ENCODE data around the gene MYO1A. TPM values are rescaled to one million over a fixed set of nuclear protein-coding genes. Genes with fewer than 3 reads are reported as not detected.
"Not testable (repeated sequence)": the region's sequence is repeated elsewhere in the genome, so short reads cannot be mapped to it uniquely, and the experiment has no call there.

MYO1A gene
- polyA plus RNA-seq, 2 of the 4 experiments (the other 2 are of a cell fraction) = 0.67 to 1.9 TPM

GRCh38 chr12:57078519-57079404, 28.8 kb upstream of the MYO1A start, which contains the start of gene NEMP1 (continued):
- TF ChIP-seq PBX3 (IDR thresholded peaks at IDR 0.05) (peak; percentile 92), JUNB (IDR thresholded peaks at IDR 0.05) (no peak), HOXB5 (CRISPR knock-in tag; IDR thresholded peaks at IDR 0.05) (no peak), HEYL (CRISPR knock-in tag; IDR thresholded peaks at IDR 0.05) (no peak), HOXB13 (CRISPR knock-in tag; IDR thresholded peaks at IDR 0.05; ENCODE audit: low read depth) (no peak), FOXS1 (CRISPR knock-in tag; IDR thresholded peaks at IDR 0.05) (no peak), EP300 (IDR thresholded peaks at IDR 0.05) (no peak), CBX8 (IDR thresholded peaks at IDR 0.05) (no peak), HDAC2 (IDR thresholded peaks at IDR 0.05) (peak; percentile 81; the same call in 1 of the 2 replicates), RFX5 (IDR thresholded peaks at IDR 0.05) (peak; percentile 85; the same call in 1 of the 2 replicates), EHF (CRISPR knock-in tag; IDR thresholded peaks at IDR 0.05) (no peak), TFCP2L1 (CRISPR knock-in tag; IDR thresholded peaks at IDR 0.05) (no peak), KDM5A (IDR thresholded peaks at IDR 0.05) (peak; percentile 88), ESRRA (IDR thresholded peaks at IDR 0.05; ENCODE audit: borderline replicate concordance, low read length) (no peak), ATOH8 (CRISPR knock-in tag; IDR thresholded peaks at IDR 0.05; ENCODE audit: low read depth) (no peak)
- TF ChIP-seq, protein P1, sequence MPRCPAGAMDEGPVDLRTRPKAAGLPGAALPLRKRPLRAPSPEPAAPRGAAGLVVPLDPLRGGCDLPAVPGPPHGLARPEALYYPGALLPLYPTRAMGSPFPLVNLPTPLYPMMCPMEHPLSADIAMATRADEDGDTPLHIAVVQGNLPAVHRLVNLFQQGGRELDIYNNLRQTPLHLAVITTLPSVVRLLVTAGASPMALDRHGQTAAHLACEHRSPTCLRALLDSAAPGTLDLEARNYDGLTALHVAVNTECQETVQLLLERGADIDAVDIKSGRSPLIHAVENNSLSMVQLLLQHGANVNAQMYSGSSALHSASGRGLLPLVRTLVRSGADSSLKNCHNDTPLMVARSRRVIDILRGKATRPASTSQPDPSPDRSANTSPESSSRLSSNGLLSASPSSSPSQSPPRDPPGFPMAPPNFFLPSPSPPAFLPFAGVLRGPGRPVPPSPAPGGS (IDR thresholded peaks at IDR 0.05) = no peak
- TF ChIP-seq, protein P2, sequence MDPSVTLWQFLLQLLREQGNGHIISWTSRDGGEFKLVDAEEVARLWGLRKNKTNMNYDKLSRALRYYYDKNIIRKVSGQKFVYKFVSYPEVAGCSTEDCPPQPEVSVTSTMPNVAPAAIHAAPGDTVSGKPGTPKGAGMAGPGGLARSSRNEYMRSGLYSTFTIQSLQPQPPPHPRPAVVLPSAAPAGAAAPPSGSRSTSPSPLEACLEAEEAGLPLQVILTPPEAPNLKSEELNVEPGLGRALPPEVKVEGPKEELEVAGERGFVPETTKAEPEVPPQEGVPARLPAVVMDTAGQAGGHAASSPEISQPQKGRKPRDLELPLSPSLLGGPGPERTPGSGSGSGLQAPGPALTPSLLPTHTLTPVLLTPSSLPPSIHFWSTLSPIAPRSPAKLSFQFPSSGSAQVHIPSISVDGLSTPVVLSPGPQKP (IDR thresholded peaks at IDR 0.05; ENCODE audit: low read depth, low read length) = no peak
- TF ChIP-seq, protein P3, sequence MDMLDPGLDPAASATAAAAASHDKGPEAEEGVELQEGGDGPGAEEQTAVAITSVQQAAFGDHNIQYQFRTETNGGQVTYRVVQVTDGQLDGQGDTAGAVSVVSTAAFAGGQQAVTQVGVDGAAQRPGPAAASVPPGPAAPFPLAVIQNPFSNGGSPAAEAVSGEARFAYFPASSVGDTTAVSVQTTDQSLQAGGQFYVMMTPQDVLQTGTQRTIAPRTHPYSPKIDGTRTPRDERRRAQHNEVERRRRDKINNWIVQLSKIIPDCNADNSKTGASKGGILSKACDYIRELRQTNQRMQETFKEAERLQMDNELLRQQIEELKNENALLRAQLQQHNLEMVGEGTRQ (IDR thresholded peaks at IDR 0.05) = peak; percentile 92

- not testable (repeated sequence) for H3K9me3 ChIP-seq; H3K4me3 ChIP-seq; FAIRE-seq; H3K4me2 ChIP-seq; ATAC-seq; H3K27ac ChIP-seq; DNase-seq (ENCODE audit: low read depth in 1 of 2, low spot score in 1 of 2); H3K4me1 ChIP-seq
- CTCF ChIA-PET = interaction anchor here (0.5 to 20.9 kb wide), 13 partner anchors 9 to 110 kb away, joined by 3 to 440 read pairs (median 5); partner anchors contain the start of genes NAB2 and STAT6
- 93% methylated on average over 6 of the region's 6 CpGs for WGBS (ENCODE audit: missing lambda C conversion rate)
- POLR2A ChIA-PET = interaction anchor here (0.6 to 1.8 kb wide), 3 partner anchors 14 to 167 kb away, joined by 5 to 7 read pairs (median 7); partner anchors contain the start of gene STAT6
Measured at GRCh38 chr12:57073566-57074450, 23.9 kb upstream of the MYO1A start.
